Thoracic aorta (tissue), 2 donors: ENCODE measurements around the gene NVL. TPM values are rescaled to one million over a fixed set of nuclear protein-coding genes. Genes with fewer than 3 reads are reported as not detected.
"Not testable (repeated sequence)": the region's sequence is repeated elsewhere in the genome, so short reads cannot be mapped to it uniquely, and the experiment has no call there.

Experiments used
- ATAC-seq: fragments of 150-250 bp; one replicate; pipeline ENCODE4 v1.8.0; 2017; ENCODE audit warnings: low read depth; ENCODE audit not compliant: insufficient number of reproducible peaks, low FRiP score
- DNase-seq: peaks from one replicate; pipeline ENCODE4 v3.0.0-alpha.2; 2020; ENCODE audit warnings: low spot score
- H3K27ac ChIP-seq, 2 donors: fragments of 200-600 bp; sonication (generic); 1 replicate in 1 of 2; 2 replicates in 1 of 2; pipeline ENCODE4 v1.5.1; 2016; ENCODE audit warnings: mild to moderate bottlenecking in 2 of 2, moderate library complexity in 2 of 2
- H3K27me3 ChIP-seq: fragments of 200-600 bp; sonication (generic); replicated peaks from 2 replicates; pipeline ENCODE4 v1.6.0; 2016; ENCODE audit warnings: mild to moderate bottlenecking; ENCODE audit not compliant: insufficient read depth
- H3K36me3 ChIP-seq: fragments of 200-600 bp; sonication (generic); one replicate; pipeline ENCODE4 v1.5.1; 2016
- H3K4me1 ChIP-seq, 2 donors: fragments of 200-600 bp; sonication (generic); 1 replicate in 1 of 2; 2 replicates in 1 of 2; pipeline versions ENCODE4 v1.5.1 to v1.6.0; 2016; ENCODE audit warnings: low read depth in 2 of 2, mild to moderate bottlenecking in 1 of 2; ENCODE audit not compliant: control insufficient read depth in 1 of 2
- H3K4me3 ChIP-seq: fragments of 200-600 bp; sonication (generic); 2 replicates; pipeline ENCODE4 v1.5.1; 2016; ENCODE audit warnings: mild to moderate bottlenecking
- H3K9me3 ChIP-seq: fragments of 200-600 bp; sonication (generic); 2 replicates; pipeline ENCODE4 v1.5.1; 2016
- total RNA-seq, 2 donors: library from RNA; depleted of rRNA; stranded (reverse); fragments of >200 nt; gene quantifications; one replicate each; pipeline versions ENCODE4 v1.1.0 to v1.2.3, GENCODE V29; 2016
- TF ChIP-seq, protein P1 (sequence below): fragments of 200-600 bp; sonication (generic); IDR thresholded peaks from one replicate; pipeline ENCODE4 v1.5.1; 2019; ENCODE audit warnings: antibody characterized with exemption

The NVL gene
- total RNA-seq, 2 donors from 2014 or later: 11.6 to 30.7 TPM

GRCh38 chr1:224317383-224318045, 12.5 kb downstream of the NVL start:
- Histone ChIP-seq H3K4me1 (no peaks in the 10 kb centered on the region), H3K9me3 (no peaks in the 10 kb centered on the region), H3K27me3 (no peaks in the 10 kb centered on the region), H3K27ac (no peak overlapping the region), H3K4me3 (no peak overlapping the region), H3K36me3 (peaks cover 12% of the 10 kb centered on the region)
- no peak for DNase-seq
- no peak for ATAC-seq
- TF ChIP-seq, protein P1, sequence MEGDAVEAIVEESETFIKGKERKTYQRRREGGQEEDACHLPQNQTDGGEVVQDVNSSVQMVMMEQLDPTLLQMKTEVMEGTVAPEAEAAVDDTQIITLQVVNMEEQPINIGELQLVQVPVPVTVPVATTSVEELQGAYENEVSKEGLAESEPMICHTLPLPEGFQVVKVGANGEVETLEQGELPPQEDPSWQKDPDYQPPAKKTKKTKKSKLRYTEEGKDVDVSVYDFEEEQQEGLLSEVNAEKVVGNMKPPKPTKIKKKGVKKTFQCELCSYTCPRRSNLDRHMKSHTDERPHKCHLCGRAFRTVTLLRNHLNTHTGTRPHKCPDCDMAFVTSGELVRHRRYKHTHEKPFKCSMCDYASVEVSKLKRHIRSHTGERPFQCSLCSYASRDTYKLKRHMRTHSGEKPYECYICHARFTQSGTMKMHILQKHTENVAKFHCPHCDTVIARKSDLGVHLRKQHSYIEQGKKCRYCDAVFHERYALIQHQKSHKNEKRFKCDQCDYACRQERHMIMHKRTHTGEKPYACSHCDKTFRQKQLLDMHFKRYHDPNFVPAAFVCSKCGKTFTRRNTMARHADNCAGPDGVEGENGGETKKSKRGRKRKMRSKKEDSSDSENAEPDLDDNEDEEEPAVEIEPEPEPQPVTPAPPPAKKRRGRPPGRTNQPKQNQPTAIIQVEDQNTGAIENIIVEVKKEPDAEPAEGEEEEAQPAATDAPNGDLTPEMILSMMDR: no peak

- no peak for DNase-seq
- Histone ChIP-seq H3K9me3 (no peaks in the 10 kb centered on the region), H3K4me3 (no peak overlapping the region), H3K36me3 (peaks cover 14% of the 10 kb centered on the region), H3K27me3 (no peaks in the 10 kb centered on the region), H3K4me1 (no peaks in the 10 kb centered on the region), H3K27ac (no peak overlapping the region)
- TF ChIP-seq, protein P1: no peak
- no peak for ATAC-seq
Measured at GRCh38 chr1:224312025-224312424, 17.9 kb downstream of the NVL start.

DNA sequence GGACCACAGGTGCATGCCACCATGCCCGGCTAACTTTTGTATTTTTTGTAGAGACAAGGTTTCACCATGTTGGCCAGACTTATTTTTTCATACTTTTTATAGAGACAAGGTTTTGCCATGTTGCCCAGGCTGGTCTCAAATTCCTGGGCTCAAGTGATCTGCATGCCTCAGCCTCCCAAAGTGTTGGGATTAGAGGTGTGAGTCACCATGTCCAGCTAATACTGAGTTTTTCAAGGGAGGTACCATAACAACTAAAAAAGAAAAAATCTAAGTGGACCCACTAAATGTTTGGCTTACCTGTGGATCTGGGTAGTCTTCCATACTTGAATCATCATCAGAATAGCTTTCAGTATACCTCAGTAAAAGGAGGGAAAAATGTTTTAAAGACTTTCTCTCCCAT, 18.5 kb downstream of the NVL start:
- DNase-seq, H3K4me1 ChIP-seq, H3K27me3 ChIP-seq, H3K27ac ChIP-seq, ATAC-seq, H3K9me3 ChIP-seq, H3K4me3 ChIP-seq: not testable (repeated sequence)
- H3K36me3 ChIP-seq: peaks cover 16% of the 10 kb centered on the region

- TF ChIP-seq, protein P1: no peak
- H3K27me3 ChIP-seq: no peaks in the 10 kb centered on the region
- H3K36me3 ChIP-seq: peaks cover 33% of the 10 kb centered on the region
Measured at GRCh38 chr1:224308064-224308463, 21.9 kb downstream of the NVL start.

DNA sequence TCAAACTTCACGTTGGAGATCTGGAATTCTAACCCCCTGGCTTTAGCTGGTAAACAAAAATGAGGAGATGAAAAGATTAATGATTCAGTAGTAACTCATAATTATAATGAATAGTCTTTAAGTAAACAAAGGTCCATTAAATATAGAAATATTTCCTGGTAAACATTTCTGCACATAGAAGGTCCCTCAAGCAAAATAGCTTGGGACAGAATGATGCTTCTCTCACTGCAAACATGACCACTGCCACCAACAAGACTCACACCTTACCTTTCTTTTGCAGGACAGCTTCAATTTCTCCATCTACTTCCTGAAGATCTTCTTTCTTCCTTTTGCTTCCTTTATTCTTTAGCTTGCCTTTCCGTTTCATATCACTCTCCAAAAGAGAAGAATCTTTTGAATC, 25.2 kb downstream of the NVL start:
- TF ChIP-seq, protein P1: no peak
- Histone ChIP-seq H3K4me3 (no peak overlapping the region), H3K36me3 (peaks cover 47% of the 10 kb centered on the region)

More at GRCh38 chr1:224308064-224308463, 21.9 kb downstream of the NVL start:
- no peak for DNase-seq
- Histone ChIP-seq H3K9me3 (no peaks in the 10 kb centered on the region), H3K4me3 (no peak overlapping the region), H3K4me1 (no peaks in the 10 kb centered on the region), H3K27ac (no peak overlapping the region)
- no peak for ATAC-seq

GRCh38 chr1:224302947-224303346, 27.0 kb downstream of the NVL start:
- ATAC-seq (no peak), DNase-seq (no peak)
- TF ChIP-seq, protein P1: no peak
- H3K27me3 ChIP-seq: no peaks in the 10 kb centered on the region
- H3K9me3 ChIP-seq: no peaks in the 10 kb centered on the region
- H3K4me3 ChIP-seq: no peak overlapping the region
- H3K4me1 ChIP-seq: no peaks in the 10 kb centered on the region
- no peak overlapping the region for H3K27ac ChIP-seq
- peaks cover 47% of the 10 kb centered on the region for H3K36me3 ChIP-seq

More for the DNA sequence above, 25.2 kb downstream of the NVL start:
- Histone ChIP-seq H3K9me3 (no peaks in the 10 kb centered on the region), H3K27me3 (no peaks in the 10 kb centered on the region), H3K4me1 (no peaks in the 10 kb centered on the region), H3K27ac (no peak overlapping the region)
- DNase-seq (no peak), ATAC-seq (no peak)
